ENCODE results near the gene MTPN. TPM values are rescaled to one million over a fixed set of nuclear protein-coding genes. Genes with fewer than 3 reads are reported as not detected.

Gene MTPN
- total RNA-seq, 4 donors from 2014 or later, result 51.8 to 81.7 (median 79.1) TPM

DNA sequence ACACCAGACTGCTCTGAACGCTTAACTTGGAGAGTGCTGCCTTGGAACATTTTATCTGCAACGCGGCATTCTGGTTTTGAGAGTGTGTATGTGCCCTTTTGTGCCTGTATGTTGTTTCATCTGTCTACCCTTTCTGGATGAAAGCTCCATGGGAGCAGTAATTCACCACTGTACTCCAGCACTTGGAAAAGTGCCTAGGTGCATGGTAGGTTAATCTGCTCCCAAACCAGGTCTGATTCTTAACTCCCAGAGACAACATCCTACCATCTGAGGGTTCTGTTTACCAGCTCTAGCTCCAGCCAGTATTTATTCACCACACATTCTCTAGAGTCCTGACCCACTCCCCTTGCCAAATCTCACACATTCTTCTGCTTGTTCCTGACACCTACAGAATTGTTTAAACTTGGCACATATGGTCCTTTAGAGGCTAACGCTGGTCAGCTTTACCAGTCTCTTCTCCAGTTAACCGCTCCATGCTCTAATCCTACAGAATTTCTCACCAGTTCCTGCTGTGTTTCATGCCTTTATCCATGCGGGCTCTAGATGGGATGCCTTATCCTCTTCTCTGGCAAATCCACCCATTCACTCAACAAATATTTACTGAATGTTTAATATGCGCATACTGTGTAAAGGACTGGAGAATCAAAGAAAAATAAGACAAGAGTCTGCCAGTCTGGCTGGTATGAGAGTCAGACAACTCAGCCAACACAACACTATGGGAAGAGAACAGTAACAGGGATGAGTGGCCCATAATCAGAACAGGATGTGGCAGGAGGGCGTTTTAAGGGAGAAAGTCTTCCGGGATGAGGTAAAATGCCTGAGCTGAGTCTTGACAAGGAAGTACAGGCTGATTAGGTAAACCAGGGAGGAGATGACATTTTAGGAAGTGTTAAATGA is 46.3 kb downstream of the MTPN start:
- no peak overlapping the region for H3K27ac ChIP-seq
- TF ChIP-seq, protein P1, sequence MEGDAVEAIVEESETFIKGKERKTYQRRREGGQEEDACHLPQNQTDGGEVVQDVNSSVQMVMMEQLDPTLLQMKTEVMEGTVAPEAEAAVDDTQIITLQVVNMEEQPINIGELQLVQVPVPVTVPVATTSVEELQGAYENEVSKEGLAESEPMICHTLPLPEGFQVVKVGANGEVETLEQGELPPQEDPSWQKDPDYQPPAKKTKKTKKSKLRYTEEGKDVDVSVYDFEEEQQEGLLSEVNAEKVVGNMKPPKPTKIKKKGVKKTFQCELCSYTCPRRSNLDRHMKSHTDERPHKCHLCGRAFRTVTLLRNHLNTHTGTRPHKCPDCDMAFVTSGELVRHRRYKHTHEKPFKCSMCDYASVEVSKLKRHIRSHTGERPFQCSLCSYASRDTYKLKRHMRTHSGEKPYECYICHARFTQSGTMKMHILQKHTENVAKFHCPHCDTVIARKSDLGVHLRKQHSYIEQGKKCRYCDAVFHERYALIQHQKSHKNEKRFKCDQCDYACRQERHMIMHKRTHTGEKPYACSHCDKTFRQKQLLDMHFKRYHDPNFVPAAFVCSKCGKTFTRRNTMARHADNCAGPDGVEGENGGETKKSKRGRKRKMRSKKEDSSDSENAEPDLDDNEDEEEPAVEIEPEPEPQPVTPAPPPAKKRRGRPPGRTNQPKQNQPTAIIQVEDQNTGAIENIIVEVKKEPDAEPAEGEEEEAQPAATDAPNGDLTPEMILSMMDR (IDR thresholded peaks at IDR 0.05), result no peak
- TF ChIP-seq POLR2A (IDR thresholded peaks at IDR 0.05) (no peak), POLR2AphosphoS5 (IDR thresholded peaks at IDR 0.05) (no peak), EP300 (IDR thresholded peaks at IDR 0.05) (no peak)
- peaks cover 12% of the 10 kb centered on the region for H3K36me3 ChIP-seq
- H3K4me1 ChIP-seq, result no peaks in the 10 kb centered on the region
- no peak overlapping the region for H3K4me3 ChIP-seq
- no peaks in the 10 kb centered on the region for H3K27me3 ChIP-seq
- WGBS, result 77% methylated on average over 9 of the region's 9 CpGs
- DNase-seq (ENCODE audit: low spot score in 2 of 2), result no peak
- H3K9me3 ChIP-seq, result no peaks in the 10 kb centered on the region

DNA sequence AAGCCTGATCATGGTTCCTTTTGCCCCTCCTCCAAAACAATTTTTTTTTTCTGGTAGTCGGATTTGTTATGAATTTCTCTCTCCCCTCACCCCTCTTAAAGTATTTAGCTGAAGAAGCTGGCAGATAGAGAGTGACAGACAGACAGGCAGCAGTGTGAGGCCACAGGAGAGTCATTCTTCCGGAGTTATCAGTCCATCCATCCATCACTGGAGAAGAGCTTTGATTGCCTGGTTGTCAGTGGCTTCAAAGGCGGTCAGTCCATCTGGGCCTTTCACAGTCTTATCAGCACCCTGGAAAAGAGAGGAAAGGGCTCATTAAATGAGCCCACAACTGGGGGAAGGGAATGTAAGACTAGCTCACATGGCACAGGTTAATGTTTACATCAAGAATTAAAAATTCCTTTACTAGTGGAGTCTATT is 47.4 kb downstream of the MTPN start:
- H3K9me3 ChIP-seq, result no peaks in the 10 kb centered on the region
- peaks cover 12% of the 10 kb centered on the region for H3K36me3 ChIP-seq
- H3K27ac ChIP-seq, result no peak overlapping the region
- DNase-seq (ENCODE audit: low spot score in 2 of 2), result no peak
- no peaks in the 10 kb centered on the region for H3K27me3 ChIP-seq
- H3K4me3 ChIP-seq, result no peak overlapping the region
- WGBS, result 87% methylated on average over 3 of the region's 3 CpGs
- H3K4me1 ChIP-seq, result no peaks in the 10 kb centered on the region
- TF ChIP-seq POLR2AphosphoS5 (IDR thresholded peaks at IDR 0.05) (no peak), POLR2A (IDR thresholded peaks at IDR 0.05) (no peak)

DNA sequence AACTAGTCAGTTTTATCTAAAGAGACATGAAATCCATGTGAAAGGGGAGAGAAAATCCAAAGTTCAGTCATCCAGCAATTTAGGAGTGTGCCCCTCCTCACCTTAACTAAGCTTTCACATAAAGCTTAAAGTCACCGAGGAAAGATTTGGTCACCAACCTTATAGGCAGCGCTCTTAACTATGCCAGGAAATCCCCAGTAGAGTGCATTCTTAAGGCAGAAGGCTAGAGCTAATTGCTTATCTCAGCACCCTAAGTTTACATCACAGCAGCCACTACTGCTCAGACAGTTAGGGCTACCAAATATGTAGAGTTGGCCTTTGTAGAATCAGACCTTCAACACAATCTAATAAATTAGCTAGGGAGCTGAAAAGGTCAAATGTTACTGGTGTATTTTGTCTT is 47.9 kb downstream of the MTPN start:
- Histone ChIP-seq H3K27me3 (no peaks in the 10 kb centered on the region), H3K4me1 (no peaks in the 10 kb centered on the region), H3K9me3 (no peaks in the 10 kb centered on the region), H3K36me3 (peaks cover 12% of the 10 kb centered on the region), H3K27ac (no peak overlapping the region), H3K4me3 (no peak overlapping the region)
- no peak for DNase-seq (ENCODE audit: low spot score in 2 of 2)
- TF ChIP-seq POLR2AphosphoS5 (IDR thresholded peaks at IDR 0.05) (no peak), POLR2A (IDR thresholded peaks at IDR 0.05) (no peak), EP300 (IDR thresholded peaks at IDR 0.05) (no peak)
- TF ChIP-seq, protein P1 (IDR thresholded peaks at IDR 0.05), result no peak
- 76% methylated on average over 2 of the region's 2 CpGs for whole genome bisulfite sequencing

DNA sequence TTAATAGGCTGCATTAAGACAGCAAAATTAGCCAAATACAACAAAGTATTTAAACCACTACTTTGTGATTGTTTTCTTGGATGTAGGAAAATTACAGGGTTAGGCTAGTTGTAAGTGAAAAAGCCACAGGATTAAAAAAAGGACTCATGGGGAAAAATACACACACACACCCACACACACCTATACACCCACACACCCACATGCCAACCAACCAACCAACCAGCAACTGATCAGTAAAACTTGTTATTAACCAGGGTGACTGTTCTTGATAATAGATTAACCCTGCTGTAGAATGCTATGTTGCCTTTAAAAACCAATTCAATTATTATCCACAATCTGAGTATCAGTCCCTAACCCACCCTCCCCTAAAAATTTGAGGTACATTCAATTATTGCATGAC is 49.0 kb downstream of the MTPN start:
- Histone ChIP-seq H3K9me3 (no peaks in the 10 kb centered on the region), H3K36me3 (peaks cover 12% of the 10 kb centered on the region), H3K4me1 (no peaks in the 10 kb centered on the region), H3K4me3 (no peak overlapping the region), H3K27me3 (no peaks in the 10 kb centered on the region), H3K27ac (no peak overlapping the region)
- TF ChIP-seq, protein P1 (IDR thresholded peaks at IDR 0.05), result no peak
- TF ChIP-seq POLR2AphosphoS5 (IDR thresholded peaks at IDR 0.05), result no peak
- TF ChIP-seq POLR2A (IDR thresholded peaks at IDR 0.05), result no peak
- TF ChIP-seq EP300 (IDR thresholded peaks at IDR 0.05), result no peak
- no peak for DNase-seq (ENCODE audit: low spot score in 2 of 2)

DNA sequence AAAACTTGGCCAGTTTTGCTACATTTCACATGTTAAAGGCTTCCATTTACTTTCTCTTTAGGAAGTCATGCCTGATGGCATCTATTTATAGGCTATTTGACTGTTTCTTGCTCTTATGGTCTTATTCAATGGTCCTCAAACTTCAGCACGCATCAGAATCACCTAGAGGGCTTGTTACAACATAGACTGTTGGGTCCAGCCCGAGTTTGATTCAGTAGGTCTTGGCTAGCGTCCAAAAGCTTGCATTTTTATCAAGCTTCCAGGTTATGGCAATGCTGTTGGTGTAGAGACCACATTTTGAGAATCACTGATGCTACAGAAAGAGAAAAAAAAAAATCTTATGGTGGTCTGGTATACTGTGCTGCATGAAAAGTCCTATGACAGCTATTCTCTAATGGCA is 51.9 kb downstream of the MTPN start:
- Histone ChIP-seq H3K4me1 (no peaks in the 10 kb centered on the region), H3K36me3 (peaks cover 12% of the 10 kb centered on the region), H3K27ac (no peak overlapping the region), H3K4me3 (no peak overlapping the region), H3K27me3 (no peaks in the 10 kb centered on the region), H3K9me3 (no peaks in the 10 kb centered on the region)
- DNase-seq (ENCODE audit: low spot score in 2 of 2), result no peak
- 65% methylated on average over 3 of the region's 3 CpGs for WGBS
- TF ChIP-seq, protein P1 (IDR thresholded peaks at IDR 0.05), result no peak
- TF ChIP-seq POLR2A (IDR thresholded peaks at IDR 0.05), result no peak
- no peak for TF ChIP-seq EP300 (IDR thresholded peaks at IDR 0.05)
- TF ChIP-seq POLR2AphosphoS5 (IDR thresholded peaks at IDR 0.05), result no peak
